Measurements from ENCODE around the gene SLCO2A1. TPM values are rescaled to one million over a fixed set of nuclear protein-coding genes. Genes with fewer than 3 reads are reported as not detected.

SLCO2A1 gene
- total and polyA plus RNA-seq, 2 experiments from 2014 or later, result 0.31 to 1.0 TPM

DNA sequence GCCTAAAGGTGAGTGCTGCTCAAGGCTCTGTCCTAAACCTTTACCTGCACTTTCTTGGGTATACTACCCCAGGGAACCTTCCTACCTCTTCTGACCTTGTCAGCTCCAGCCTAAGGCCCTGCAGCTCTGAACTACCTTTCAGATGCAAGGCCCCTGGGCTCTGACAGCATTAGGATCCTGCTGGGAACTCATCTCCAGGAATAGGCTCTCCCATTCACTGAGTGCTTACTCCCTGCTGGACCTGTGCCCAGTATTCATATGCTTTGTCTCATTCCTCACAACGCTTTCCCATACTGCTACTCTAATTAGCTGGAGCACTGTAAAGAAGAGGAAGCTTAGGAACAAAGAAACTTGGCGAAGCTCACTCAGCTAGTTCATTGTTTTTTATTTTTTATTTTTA is 80.3 kb downstream of the SLCO2A1 start:
- TF ChIP-seq, protein P1, sequence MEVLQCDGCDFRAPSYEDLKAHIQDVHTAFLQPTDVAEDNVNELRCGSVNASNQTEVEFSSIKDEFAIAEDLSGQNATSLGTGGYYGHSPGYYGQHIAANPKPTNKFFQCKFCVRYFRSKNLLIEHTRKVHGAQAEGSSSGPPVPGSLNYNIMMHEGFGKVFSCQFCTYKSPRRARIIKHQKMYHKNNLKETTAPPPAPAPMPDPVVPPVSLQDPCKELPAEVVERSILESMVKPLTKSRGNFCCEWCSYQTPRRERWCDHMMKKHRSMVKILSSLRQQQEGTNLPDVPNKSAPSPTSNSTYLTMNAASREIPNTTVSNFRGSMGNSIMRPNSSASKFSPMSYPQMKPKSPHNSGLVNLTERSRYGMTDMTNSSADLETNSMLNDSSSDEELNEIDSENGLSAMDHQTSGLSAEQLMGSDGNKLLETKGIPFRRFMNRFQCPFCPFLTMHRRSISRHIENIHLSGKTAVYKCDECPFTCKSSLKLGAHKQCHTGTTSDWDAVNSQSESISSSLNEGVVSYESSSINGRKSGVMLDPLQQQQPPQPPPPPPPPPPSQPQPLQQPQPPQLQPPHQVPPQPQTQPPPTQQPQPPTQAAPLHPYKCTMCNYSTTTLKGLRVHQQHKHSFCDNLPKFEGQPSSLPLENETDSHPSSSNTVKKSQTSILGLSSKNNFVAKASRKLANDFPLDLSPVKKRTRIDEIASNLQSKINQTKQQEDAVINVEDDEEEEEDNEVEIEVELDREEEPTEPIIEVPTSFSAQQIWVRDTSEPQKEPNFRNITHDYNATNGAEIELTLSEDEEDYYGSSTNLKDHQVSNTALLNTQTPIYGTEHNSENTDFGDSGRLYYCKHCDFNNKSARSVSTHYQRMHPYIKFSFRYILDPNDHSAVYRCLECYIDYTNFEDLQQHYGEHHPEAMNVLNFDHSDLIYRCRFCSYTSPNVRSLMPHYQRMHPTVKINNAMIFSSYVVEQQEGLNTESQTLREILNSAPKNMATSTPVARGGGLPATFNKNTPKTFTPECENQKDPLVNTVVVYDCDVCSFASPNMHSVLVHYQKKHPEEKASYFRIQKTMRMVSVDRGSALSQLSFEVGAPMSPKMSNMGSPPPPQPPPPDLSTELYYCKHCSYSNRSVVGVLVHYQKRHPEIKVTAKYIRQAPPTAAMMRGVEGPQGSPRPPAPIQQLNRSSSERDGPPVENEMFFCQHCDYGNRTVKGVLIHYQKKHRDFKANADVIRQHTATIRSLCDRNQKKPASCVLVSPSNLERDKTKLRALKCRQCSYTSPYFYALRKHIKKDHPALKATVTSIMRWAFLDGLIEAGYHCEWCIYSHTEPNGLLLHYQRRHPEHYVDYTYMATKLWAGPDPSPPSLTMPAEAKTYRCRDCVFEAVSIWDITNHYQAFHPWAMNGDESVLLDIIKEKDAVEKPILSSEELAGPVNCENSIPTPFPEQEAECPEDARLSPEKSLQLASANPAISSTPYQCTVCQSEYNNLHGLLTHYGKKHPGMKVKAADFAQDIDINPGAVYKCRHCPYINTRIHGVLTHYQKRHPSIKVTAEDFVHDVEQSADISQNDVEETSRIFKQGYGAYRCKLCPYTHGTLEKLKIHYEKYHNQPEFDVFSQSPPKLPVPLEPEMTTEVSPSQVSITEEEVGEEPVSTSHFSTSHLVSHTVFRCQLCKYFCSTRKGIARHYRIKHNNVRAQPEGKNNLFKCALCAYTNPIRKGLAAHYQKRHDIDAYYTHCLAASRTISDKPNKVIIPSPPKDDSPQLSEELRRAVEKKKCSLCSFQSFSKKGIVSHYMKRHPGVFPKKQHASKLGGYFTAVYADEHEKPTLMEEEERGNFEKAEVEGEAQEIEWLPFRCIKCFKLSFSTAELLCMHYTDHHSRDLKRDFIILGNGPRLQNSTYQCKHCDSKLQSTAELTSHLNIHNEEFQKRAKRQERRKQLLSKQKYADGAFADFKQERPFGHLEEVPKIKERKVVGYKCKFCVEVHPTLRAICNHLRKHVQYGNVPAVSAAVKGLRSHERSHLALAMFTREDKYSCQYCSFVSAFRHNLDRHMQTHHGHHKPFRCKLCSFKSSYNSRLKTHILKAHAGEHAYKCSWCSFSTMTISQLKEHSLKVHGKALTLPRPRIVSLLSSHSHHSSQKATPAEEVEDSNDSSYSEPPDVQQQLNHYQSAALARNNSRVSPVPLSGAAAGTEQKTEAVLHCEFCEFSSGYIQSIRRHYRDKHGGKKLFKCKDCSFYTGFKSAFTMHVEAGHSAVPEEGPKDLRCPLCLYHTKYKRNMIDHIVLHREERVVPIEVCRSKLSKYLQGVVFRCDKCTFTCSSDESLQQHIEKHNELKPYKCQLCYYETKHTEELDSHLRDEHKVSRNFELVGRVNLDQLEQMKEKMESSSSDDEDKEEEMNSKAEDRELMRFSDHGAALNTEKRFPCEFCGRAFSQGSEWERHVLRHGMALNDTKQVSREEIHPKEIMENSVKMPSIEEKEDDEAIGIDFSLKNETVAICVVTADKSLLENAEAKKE (CRISPR knock-in tag; IDR thresholded peaks at IDR 0.05), result peak; percentile 97
- TF ChIP-seq STAT1 (IDR thresholded peaks at IDR 0.05; ENCODE audit: unreplicated experiment), result no peak
- TF ChIP-seq JUNB (IDR thresholded peaks at IDR 0.05; ENCODE audit: unreplicated experiment), result no peak
- TF ChIP-seq, protein P2, sequence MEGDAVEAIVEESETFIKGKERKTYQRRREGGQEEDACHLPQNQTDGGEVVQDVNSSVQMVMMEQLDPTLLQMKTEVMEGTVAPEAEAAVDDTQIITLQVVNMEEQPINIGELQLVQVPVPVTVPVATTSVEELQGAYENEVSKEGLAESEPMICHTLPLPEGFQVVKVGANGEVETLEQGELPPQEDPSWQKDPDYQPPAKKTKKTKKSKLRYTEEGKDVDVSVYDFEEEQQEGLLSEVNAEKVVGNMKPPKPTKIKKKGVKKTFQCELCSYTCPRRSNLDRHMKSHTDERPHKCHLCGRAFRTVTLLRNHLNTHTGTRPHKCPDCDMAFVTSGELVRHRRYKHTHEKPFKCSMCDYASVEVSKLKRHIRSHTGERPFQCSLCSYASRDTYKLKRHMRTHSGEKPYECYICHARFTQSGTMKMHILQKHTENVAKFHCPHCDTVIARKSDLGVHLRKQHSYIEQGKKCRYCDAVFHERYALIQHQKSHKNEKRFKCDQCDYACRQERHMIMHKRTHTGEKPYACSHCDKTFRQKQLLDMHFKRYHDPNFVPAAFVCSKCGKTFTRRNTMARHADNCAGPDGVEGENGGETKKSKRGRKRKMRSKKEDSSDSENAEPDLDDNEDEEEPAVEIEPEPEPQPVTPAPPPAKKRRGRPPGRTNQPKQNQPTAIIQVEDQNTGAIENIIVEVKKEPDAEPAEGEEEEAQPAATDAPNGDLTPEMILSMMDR (conservative IDR thresholded peaks at IDR 0.05; ENCODE audit: low read depth in 2 of 2), result no peak
- no peak for TF ChIP-seq EZH2 (IDR thresholded peaks at IDR 0.05; ENCODE audit: low read depth, unreplicated experiment)
- TF ChIP-seq ZNF331 (CRISPR knock-in tag; IDR thresholded peaks at IDR 0.05; ENCODE audit: low read depth), result no peak
- no peak for TF ChIP-seq ZNF114 (CRISPR knock-in tag; IDR thresholded peaks at IDR 0.05)
- no peaks in the 10 kb centered on the region for H3K27me3 ChIP-seq (ENCODE audit: insufficient read depth)
- no peak overlapping the region for H3K4me3 Mint-ChIP-seq
- H3K9me2 ChIP-seq (ENCODE audit: insufficient read depth), result peaks cover 10% of the 10 kb centered on the region; the same call in 1 of the 2 replicates
- ATAC-seq, result peak; percentile 94
- H3F3A ChIP-seq (replicated peaks; ENCODE audit: low read depth), result no peaks in the 10 kb centered on the region
- H3K79me2 ChIP-seq (replicated peaks; ENCODE audit: insufficient read depth), result no peaks in the 10 kb centered on the region
- no peak overlapping the region for H2AFZ ChIP-seq
- H3K27me3 Mint-ChIP-seq (ENCODE audit: insufficient read depth, low read depth, poor library complexity), result peaks cover 3% of the 10 kb centered on the region
- H3K36me3 Mint-ChIP-seq (ENCODE audit: low read depth), result no peaks in the 10 kb centered on the region; the same call in 2 of the 3 replicates
- no peaks in the 10 kb centered on the region for H4K20me1 ChIP-seq (replicated peaks; ENCODE audit: insufficient read depth)
- H3K4me1 Mint-ChIP-seq, result peaks cover 9% of the 10 kb centered on the region
- H3K27ac Mint-ChIP-seq, result no peak overlapping the region
- DNase-seq (ENCODE audit: low spot score), result peak; percentile 24
- peaks cover 2% of the 10 kb centered on the region; the same call in 2 of the 3 replicates for H3K9me3 Mint-ChIP-seq
- no peaks in the 10 kb centered on the region for H3K4me1 ChIP-seq (ENCODE audit: insufficient read depth)
- H3K4me3 ChIP-seq, result no peak overlapping the region
- peak overlapping the region; percentile 57 for H3K4me2 ChIP-seq
- H3K27ac ChIP-seq (ENCODE audit: low read depth), result no peak overlapping the region
- no peaks in the 10 kb centered on the region for H3K36me3 ChIP-seq (ENCODE audit: insufficient read depth)

Measured in GM23338 (cell line).